MM.1S (cell line): ENCODE measurements around the gene PRDM10.
A peak's percentile ranks its signal among the peaks of the same experiment; 100 is the strongest.

Experiments used
- DNase-seq: peaks from one replicate; pipeline ENCODE4 v3.0.0-alpha.2; 2015
- H2AFZ ChIP-seq: fragments of 300-600 bp; sonication (generic); 2 replicates; pipeline ENCODE4 v1.6.0; 2016; ENCODE audit warnings: antibody characterized with exemption, low read length
- H3F3A ChIP-seq: fragments of 300-600 bp; sonication (generic); 2 replicates; pipeline ENCODE4 v1.6.1; 2016; ENCODE audit warnings: mild to moderate bottlenecking, antibody characterized with exemption, low read length, moderate library complexity, mixed read lengths; ENCODE audit not compliant: insufficient read depth
- H3K27ac ChIP-seq: fragments of 300-600 bp; sonication (generic); 2 replicates; pipeline ENCODE4 v1.5.1; 2016; ENCODE audit warnings: mild to moderate bottlenecking, low read length
- H3K27me3 ChIP-seq: fragments of 300-600 bp; sonication (generic); replicated peaks from 2 replicates; pipeline ENCODE4 v1.6.0; 2016; ENCODE audit warnings: low read length; ENCODE audit not compliant: insufficient read depth
- H3K36me3 ChIP-seq: fragments of 300-600 bp; sonication (generic); replicated peaks from 2 replicates; pipeline ENCODE4 v1.6.1; 2016; ENCODE audit warnings: mild to moderate bottlenecking, low read length, mixed read lengths; ENCODE audit not compliant: insufficient read depth
- H3K4me1 ChIP-seq: fragments of 300-600 bp; sonication (generic); 2 replicates; pipeline ENCODE4 v1.6.1; 2016; ENCODE audit warnings: low read length, mixed read lengths
- H3K4me2 ChIP-seq: fragments of 300-600 bp; sonication (generic); 2 replicates; pipeline ENCODE4 v1.6.0; 2016; ENCODE audit warnings: low read depth, low read length
- H3K4me3 ChIP-seq: fragments of 300-600 bp; sonication (generic); 2 replicates; pipeline ENCODE4 v1.5.1; 2016; ENCODE audit warnings: low read length, mixed read lengths
- H3K79me2 ChIP-seq: fragments of 300-600 bp; sonication (generic); 2 replicates; pipeline ENCODE4 v1.6.1; 2016; ENCODE audit warnings: mixed run types, low read length, mixed read lengths
- H3K9ac ChIP-seq: fragments of 300-600 bp; sonication (generic); 2 replicates; pipeline ENCODE4 v1.6.1; 2016; ENCODE audit warnings: low read length, mixed read lengths
- H3K9me2 ChIP-seq: fragments of 300-600 bp; sonication (generic); replicated peaks from 2 replicates; pipeline ENCODE4 v1.6.1; 2016; ENCODE audit warnings: mild to moderate bottlenecking, low read length, mixed read lengths; ENCODE audit not compliant: insufficient read depth
- H3K9me3 ChIP-seq: fragments of 300-600 bp; sonication (generic); replicated peaks from 2 replicates; pipeline ENCODE4 v1.6.1; 2016; ENCODE audit warnings: mild to moderate bottlenecking, low read length, mixed read lengths; ENCODE audit not compliant: insufficient read depth
- H4K20me1 ChIP-seq: fragments of 300-600 bp; sonication (generic); 2 replicates; pipeline ENCODE4 v1.6.1; 2016; ENCODE audit warnings: mild to moderate bottlenecking, low read length, moderate library complexity, mixed read lengths; ENCODE audit not compliant: insufficient read depth
- EZH2 ChIP-seq: fragments of 300-600 bp; sonication (generic); optimal IDR thresholded peaks from 2 replicates; pipeline ENCODE3; 2017; ENCODE audit warnings: low read depth, mild to moderate bottlenecking, antibody characterized with exemption, low read length, mixed read lengths
- EZH2phosphoT487 ChIP-seq: fragments of 300-600 bp; sonication (generic); IDR thresholded peaks from 2 replicates; pipeline ENCODE4 v1.6.1; 2018; ENCODE audit warnings: antibody characterized with exemption, low read length
- TF ChIP-seq, protein P1 (sequence below): fragments of 300-600 bp; sonication (generic); IDR thresholded peaks from 2 replicates; pipeline ENCODE4 v1.5.1; 2016; ENCODE audit warnings: antibody characterized with exemption, low read length, mixed read lengths

Gene PRDM10

DNA sequence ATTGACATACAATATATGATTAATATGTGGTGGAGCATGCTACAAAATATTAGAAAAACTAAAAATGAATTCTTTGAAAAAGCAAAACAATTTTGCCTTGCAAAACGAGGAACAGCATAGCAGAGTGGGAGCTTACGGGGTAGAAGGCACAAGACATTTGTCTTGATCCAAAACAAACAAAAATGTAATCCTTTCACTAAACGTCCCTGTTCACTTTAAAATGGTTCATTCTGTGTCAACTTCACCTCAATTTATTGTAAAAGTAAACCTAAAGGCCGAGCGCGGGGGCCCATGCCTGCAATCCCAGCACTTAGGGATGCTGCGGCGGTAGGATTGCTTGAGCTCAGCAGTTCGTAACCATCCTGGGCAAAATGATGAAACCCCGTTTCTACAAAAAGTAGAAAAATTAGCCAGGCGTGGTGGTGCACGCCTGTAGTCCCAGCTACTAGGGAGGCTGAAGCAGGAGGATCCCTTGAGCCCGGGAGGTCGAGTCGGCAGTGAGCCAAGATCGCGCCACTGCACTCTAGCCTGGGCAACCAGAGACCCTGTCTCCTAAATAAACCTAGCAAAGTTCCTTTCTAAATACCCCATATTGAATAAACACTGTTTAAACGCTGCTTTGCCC, 2.0 kb downstream of the PRDM10 start:
- H3K9me2 ChIP-seq, result no peaks in the 10 kb centered on the region
- no peaks in the 10 kb centered on the region for H4K20me1 ChIP-seq
- H3K27me3 ChIP-seq, result no peaks in the 10 kb centered on the region
- H3K4me2 ChIP-seq, result peak overlapping the region; percentile 85; the same call in 1 of the 2 replicates
- no peaks in the 10 kb centered on the region for H3K36me3 ChIP-seq
- TF ChIP-seq EZH2 (no peak), EZH2phosphoT487 (no peak)
- TF ChIP-seq, protein P1, sequence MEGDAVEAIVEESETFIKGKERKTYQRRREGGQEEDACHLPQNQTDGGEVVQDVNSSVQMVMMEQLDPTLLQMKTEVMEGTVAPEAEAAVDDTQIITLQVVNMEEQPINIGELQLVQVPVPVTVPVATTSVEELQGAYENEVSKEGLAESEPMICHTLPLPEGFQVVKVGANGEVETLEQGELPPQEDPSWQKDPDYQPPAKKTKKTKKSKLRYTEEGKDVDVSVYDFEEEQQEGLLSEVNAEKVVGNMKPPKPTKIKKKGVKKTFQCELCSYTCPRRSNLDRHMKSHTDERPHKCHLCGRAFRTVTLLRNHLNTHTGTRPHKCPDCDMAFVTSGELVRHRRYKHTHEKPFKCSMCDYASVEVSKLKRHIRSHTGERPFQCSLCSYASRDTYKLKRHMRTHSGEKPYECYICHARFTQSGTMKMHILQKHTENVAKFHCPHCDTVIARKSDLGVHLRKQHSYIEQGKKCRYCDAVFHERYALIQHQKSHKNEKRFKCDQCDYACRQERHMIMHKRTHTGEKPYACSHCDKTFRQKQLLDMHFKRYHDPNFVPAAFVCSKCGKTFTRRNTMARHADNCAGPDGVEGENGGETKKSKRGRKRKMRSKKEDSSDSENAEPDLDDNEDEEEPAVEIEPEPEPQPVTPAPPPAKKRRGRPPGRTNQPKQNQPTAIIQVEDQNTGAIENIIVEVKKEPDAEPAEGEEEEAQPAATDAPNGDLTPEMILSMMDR, result no peak
- H3F3A ChIP-seq, result peaks cover 13% of the 10 kb centered on the region
- H3K79me2 ChIP-seq, result peaks cover 38% of the 10 kb centered on the region
- no peaks in the 10 kb centered on the region for H3K9me3 ChIP-seq
- H3K9ac ChIP-seq, result no peak overlapping the region; the same call in 1 of the 2 replicates
- no peak overlapping the region for H3K27ac ChIP-seq
- H3K4me3 ChIP-seq, result peak overlapping the region; percentile 70; the same call in 1 of the 2 replicates
- DNase-seq, result no peak
- no peak overlapping the region for H2AFZ ChIP-seq
- H3K4me1 ChIP-seq, result no peaks in the 10 kb centered on the region

DNA sequence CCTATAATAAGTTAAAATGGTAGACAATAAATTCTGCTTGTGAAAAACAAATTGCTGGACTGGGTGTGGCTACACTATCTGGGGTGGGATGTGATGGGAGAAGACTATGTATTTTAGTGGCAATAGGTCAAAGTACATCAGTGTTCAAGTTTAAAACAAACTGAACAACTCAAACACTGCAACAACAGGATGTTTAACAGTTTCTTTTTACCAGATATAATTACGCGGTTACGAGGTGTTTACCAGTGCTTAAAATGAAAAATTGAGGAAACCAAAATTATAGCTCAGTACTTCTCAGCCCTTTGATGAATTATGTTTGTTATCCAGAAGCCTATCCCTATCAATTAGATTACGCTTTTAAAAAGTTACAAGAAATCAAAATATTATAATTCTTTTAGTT, 3.2 kb downstream of the PRDM10 start:
- Histone ChIP-seq H2AFZ (no peak overlapping the region), H3K4me2 (no peak overlapping the region), H3K36me3 (no peaks in the 10 kb centered on the region), H3K9me2 (no peaks in the 10 kb centered on the region), H3K27ac (no peak overlapping the region), H3K4me3 (no peak overlapping the region), H3F3A (peaks cover 13% of the 10 kb centered on the region), H3K4me1 (no peaks in the 10 kb centered on the region), H4K20me1 (no peaks in the 10 kb centered on the region), H3K79me2 (peaks cover 41% of the 10 kb centered on the region), H3K9ac (no peak overlapping the region), H3K27me3 (no peaks in the 10 kb centered on the region), H3K9me3 (no peaks in the 10 kb centered on the region)
- TF ChIP-seq EZH2 (no peak), EZH2phosphoT487 (no peak)
- TF ChIP-seq, protein P1, result no peak
- no peak for DNase-seq

DNA sequence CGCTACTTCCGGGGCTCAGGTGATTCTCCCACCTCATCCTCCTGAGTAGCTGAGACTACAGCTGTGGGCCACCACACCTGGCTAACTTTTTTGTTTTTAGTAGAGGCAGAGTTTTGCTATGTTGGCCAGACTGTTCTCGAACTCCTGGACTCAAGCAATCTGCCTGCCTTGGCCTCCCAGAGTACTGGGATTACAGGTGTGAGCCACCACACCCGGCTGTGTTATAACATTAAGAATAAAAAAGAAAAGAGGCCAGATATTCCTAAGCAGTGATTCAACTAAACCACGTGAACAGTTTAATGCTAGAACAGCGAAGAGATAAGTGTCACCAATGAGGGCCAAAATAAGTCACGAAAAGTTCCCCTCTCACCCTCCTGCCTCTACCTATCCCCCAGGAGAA, 3.7 kb downstream of the PRDM10 start:
- Histone ChIP-seq H3K27me3 (no peaks in the 10 kb centered on the region), H4K20me1 (no peaks in the 10 kb centered on the region), H2AFZ (no peak overlapping the region), H3K9me3 (no peaks in the 10 kb centered on the region), H3K9ac (no peak overlapping the region), H3K9me2 (no peaks in the 10 kb centered on the region), H3K4me1 (no peaks in the 10 kb centered on the region), H3F3A (peaks cover 12% of the 10 kb centered on the region), H3K27ac (no peak overlapping the region), H3K79me2 (peaks cover 41% of the 10 kb centered on the region), H3K36me3 (no peaks in the 10 kb centered on the region), H3K4me3 (no peak overlapping the region), H3K4me2 (no peak overlapping the region)
- DNase-seq, result no peak
- TF ChIP-seq, protein P1, result no peak
- TF ChIP-seq EZH2, result no peak
- TF ChIP-seq EZH2phosphoT487, result no peak
